Activated naive CD8-positive, alpha-beta T cell treated with anti-CD3 and anti-CD28 coated beads, Interleukin-2, amount 50 U/mL, for 24 hours (primary cell): Measurements from ENCODE around the gene RAP1GAP2.
"Not testable (repeated sequence)": the region's sequence is repeated elsewhere in the genome, so short reads cannot be mapped to it uniquely, and the experiment has no call there.

Experiments used
- ATAC-seq: fragments of 150-1000 bp; cut with Tn5 transposase; one replicate; pipeline ENCODE4 v1.10.0; 2021
- DNase-seq: peaks from one replicate; pipeline ENCODE4 v3.0.0; 2021
- H3K27ac Mint-ChIP-seq: one replicate; pipeline ENCODE4 v1.8.0; 2021; ENCODE audit warnings: mild to moderate bottlenecking, mixed read lengths
- H3K27me3 Mint-ChIP-seq: one replicate; pipeline ENCODE4 v1.8.0; 2021; ENCODE audit warnings: mixed read lengths
- H3K36me3 Mint-ChIP-seq: one replicate; pipeline ENCODE4 v1.8.0; 2021; ENCODE audit warnings: low read depth, mixed read lengths
- H3K4me1 Mint-ChIP-seq: one replicate; pipeline ENCODE4 v1.8.0; 2021; ENCODE audit warnings: mixed read lengths
- H3K4me3 Mint-ChIP-seq: one replicate; pipeline ENCODE4 v1.8.0; 2021; ENCODE audit warnings: mild to moderate bottlenecking, moderate library complexity, mixed read lengths
- H3K9me3 Mint-ChIP-seq: one replicate; pipeline ENCODE4 v1.8.0; 2021; ENCODE audit warnings: mixed read lengths

The RAP1GAP2 gene

DNA sequence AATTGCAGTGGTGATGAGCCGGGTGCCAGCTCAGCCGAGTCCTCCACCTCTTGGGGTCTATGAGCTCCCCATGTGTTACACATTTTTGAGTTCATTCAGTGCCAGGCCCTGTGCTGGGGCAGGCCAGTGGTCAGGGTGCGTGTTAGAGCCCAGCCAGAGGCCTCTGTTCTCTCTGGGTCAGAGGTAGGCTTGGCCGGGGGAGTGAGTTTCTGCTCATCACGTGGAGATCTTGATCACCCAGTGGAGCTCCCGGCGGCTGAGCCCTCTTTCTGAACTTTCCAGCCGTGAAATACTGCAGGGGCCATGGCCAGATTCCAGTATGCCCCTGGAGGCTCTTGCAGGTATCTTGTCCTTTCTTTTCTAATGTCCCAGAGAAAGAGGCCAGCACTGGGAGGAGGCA is 93.0 kb downstream of the RAP1GAP2 start:
- DNase-seq (no peak), ATAC-seq (no peak)
- Mint-ChIP-seq H3K4me3 (no peak overlapping the region), H3K36me3 (no peaks in the 10 kb centered on the region), H3K27ac (no peak overlapping the region), H3K9me3 (no peaks in the 10 kb centered on the region), H3K4me1 (peaks cover 8% of the 10 kb centered on the region), H3K27me3 (no peaks in the 10 kb centered on the region)

DNA sequence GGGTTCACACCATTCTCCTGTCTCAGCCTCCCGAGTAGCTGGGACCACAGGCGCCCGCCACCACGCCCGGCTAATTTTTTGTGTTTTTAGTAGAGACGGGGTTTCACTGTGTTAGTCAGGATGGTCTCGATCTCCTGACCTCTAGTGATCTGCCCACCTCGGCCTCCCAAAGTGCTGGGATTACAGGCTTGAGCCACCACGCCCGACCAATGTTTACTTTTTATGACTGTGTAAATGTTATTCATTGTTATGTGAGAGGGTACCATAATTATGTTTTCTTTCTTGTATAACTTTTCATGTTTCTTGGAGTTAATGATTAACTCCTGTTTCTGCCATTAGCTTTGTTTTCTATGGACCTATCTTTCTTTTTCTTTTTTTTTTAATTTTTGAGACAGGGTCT is 94.5 kb downstream of the RAP1GAP2 start:
- H3K36me3 Mint-ChIP-seq, H3K4me1 Mint-ChIP-seq, DNase-seq, H3K4me3 Mint-ChIP-seq, ATAC-seq, H3K27ac Mint-ChIP-seq, H3K27me3 Mint-ChIP-seq, H3K9me3 Mint-ChIP-seq: not testable (repeated sequence)

GRCh38 chr17:2892305-2892971 is 96.2 kb downstream of the RAP1GAP2 start:
- Mint-ChIP-seq H3K27me3 (no peaks in the 10 kb centered on the region), H3K36me3 (no peaks in the 10 kb centered on the region), H3K4me3 (no peak overlapping the region), H3K27ac (no peak overlapping the region), H3K9me3 (no peaks in the 10 kb centered on the region), H3K4me1 (peaks cover 8% of the 10 kb centered on the region)
- DNase-seq (no peak), ATAC-seq (peak; percentile 83)

- no peak for DNase-seq
- peaks cover 8% of the 10 kb centered on the region for H3K4me1 Mint-ChIP-seq
- H3K27ac Mint-ChIP-seq = no peak overlapping the region
- H3K4me3 Mint-ChIP-seq = no peak overlapping the region
- no peaks in the 10 kb centered on the region for H3K36me3 Mint-ChIP-seq
- ATAC-seq = no peak
- no peaks in the 10 kb centered on the region for H3K9me3 Mint-ChIP-seq
- no peaks in the 10 kb centered on the region for H3K27me3 Mint-ChIP-seq
Observed at GRCh38 chr17:2893422-2893914, 97.2 kb downstream of the RAP1GAP2 start.

GRCh38 chr17:2894782-2895181 is 98.5 kb downstream of the RAP1GAP2 start:
- Mint-ChIP-seq H3K9me3 (no peaks in the 10 kb centered on the region), H3K27ac (no peak overlapping the region), H3K4me3 (no peak overlapping the region), H3K36me3 (no peaks in the 10 kb centered on the region), H3K27me3 (no peaks in the 10 kb centered on the region), H3K4me1 (peaks cover 8% of the 10 kb centered on the region)
- DNase-seq (no peak), ATAC-seq (no peak)

- no peaks in the 10 kb centered on the region for H3K27me3 Mint-ChIP-seq
- H3K9me3 Mint-ChIP-seq = no peaks in the 10 kb centered on the region
- DNase-seq (no peak), ATAC-seq (no peak)
- no peaks in the 10 kb centered on the region for H3K36me3 Mint-ChIP-seq
- H3K4me3 Mint-ChIP-seq = no peak overlapping the region
- no peak overlapping the region for H3K27ac Mint-ChIP-seq
- H3K4me1 Mint-ChIP-seq = peaks cover 3% of the 10 kb centered on the region
Observed at GRCh38 chr17:2897605-2898004, 101.4 kb downstream of the RAP1GAP2 start.

GRCh38 chr17:2898255-2898926 is 102.2 kb downstream of the RAP1GAP2 start:
- Mint-ChIP-seq H3K9me3 (no peaks in the 10 kb centered on the region), H3K4me1 (no peaks in the 10 kb centered on the region), H3K36me3 (no peaks in the 10 kb centered on the region), H3K4me3 (no peak overlapping the region), H3K27me3 (no peaks in the 10 kb centered on the region), H3K27ac (no peak overlapping the region)
- ATAC-seq (no peak), DNase-seq (no peak)

GRCh38 chr17:2899906-2900305 is 103.7 kb downstream of the RAP1GAP2 start:
- no peak overlapping the region for H3K27ac Mint-ChIP-seq

GRCh38 chr17:2900842-2901241 is 104.6 kb downstream of the RAP1GAP2 start:
- ATAC-seq (no peak), DNase-seq (no peak)
- Mint-ChIP-seq H3K9me3 (no peaks in the 10 kb centered on the region), H3K27ac (no peak overlapping the region), H3K4me1 (peaks cover 3% of the 10 kb centered on the region), H3K36me3 (peaks cover 2% of the 10 kb centered on the region), H3K27me3 (no peaks in the 10 kb centered on the region), H3K4me3 (no peak overlapping the region)

More at GRCh38 chr17:2899906-2900305, 103.7 kb downstream of the RAP1GAP2 start:
- no peak for ATAC-seq
- Mint-ChIP-seq H3K9me3 (no peaks in the 10 kb centered on the region), H3K4me1 (no peaks in the 10 kb centered on the region), H3K36me3 (no peaks in the 10 kb centered on the region), H3K27me3 (no peaks in the 10 kb centered on the region), H3K4me3 (no peak overlapping the region)
- no peak for DNase-seq

DNA sequence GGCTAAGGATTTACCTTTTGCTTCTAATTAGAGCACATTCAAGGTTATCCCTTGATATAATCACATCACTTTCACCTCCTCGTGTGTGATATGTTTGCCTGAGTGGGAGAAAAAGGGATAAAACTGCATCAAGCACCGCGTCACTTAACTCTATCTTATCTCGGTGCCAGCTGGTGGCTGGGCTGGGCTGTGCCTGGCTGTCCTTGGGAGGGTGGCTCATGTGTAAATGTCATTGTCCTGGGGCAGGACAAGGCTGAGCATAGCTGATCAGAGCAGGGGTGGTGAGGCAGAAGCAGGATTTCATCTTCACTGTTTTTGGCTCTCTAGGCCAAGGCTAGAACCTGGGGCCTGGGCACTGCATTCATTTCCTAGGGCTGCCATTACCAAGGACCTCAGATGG is 105.3 kb downstream of the RAP1GAP2 start:
- H3K27me3 Mint-ChIP-seq = no peaks in the 10 kb centered on the region
- DNase-seq = no peak
- no peaks in the 10 kb centered on the region for H3K9me3 Mint-ChIP-seq
- H3K4me1 Mint-ChIP-seq = peaks cover 4% of the 10 kb centered on the region
- no peak overlapping the region for H3K27ac Mint-ChIP-seq
- no peak for ATAC-seq
- no peak overlapping the region for H3K4me3 Mint-ChIP-seq
- peaks cover 3% of the 10 kb centered on the region for H3K36me3 Mint-ChIP-seq

GRCh38 chr17:2902546-2902945 is 106.3 kb downstream of the RAP1GAP2 start:
- ATAC-seq = no peak
- Mint-ChIP-seq H3K9me3 (peaks cover 8% of the 10 kb centered on the region), H3K27me3 (no peaks in the 10 kb centered on the region), H3K4me1 (peaks cover 11% of the 10 kb centered on the region), H3K36me3 (peaks cover 12% of the 10 kb centered on the region), H3K4me3 (no peak overlapping the region), H3K27ac (no peak overlapping the region)
- DNase-seq = no peak

DNA sequence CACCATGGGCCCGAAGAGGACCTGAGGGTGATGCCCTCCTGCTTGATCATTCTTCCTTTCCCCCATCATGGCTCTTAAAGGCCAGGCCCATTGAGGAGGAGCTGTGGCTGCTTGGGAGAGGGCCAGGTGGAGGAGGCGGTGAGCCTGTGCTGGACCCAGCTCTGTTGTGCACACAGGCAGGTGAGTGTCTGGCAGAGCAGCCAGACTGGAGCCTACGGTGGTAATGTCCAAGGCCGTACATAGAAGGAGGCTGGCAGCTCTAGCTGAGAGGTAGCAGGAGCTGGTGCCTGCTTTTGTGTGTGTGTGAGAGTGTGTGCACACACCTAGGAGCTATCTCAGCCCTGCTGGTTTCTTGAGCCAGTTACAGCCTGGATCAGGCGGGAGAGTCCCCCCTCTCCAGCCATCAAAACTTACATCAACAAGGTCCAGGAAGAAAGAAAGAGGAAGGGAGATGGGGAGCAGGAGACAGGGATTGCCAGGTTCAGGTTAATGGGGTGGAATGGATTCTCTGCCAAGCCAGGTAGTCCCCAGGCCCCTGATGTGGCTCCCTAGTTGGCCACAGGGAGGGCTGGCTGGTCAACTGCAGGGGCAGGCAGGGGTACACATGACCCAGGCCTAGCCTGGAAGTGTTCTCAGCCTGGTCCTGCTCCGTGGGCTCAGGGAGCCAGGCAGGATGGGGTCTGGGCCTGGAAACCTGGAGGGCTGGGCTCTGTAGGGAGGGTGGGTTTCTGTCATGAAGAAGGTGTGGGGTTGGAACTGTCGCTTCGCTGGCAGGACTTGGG is 107.1 kb downstream of the RAP1GAP2 start:
- Mint-ChIP-seq H3K27ac (no peak overlapping the region), H3K9me3 (peaks cover 8% of the 10 kb centered on the region)
- ATAC-seq = no peak

DNA sequence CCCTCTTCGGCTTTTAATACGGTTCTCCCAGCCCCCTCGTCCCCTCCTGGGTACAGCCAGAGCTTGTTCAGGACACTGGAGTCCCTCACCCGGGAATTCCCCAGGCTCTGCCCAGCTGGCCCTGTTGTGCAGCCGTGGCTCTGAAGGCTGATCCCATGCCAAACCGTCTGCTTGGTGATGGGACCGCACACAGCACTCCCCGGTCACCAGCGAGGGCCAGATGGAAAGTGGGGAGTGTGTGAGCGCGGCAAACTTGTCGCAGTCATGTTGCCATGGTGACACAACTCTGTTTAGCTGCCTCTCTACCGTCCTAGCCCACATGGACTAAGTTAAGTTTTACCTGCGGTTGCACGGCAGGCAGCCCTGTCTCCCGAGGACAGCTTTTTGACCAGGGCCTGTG is 107.9 kb downstream of the RAP1GAP2 start:
- no peak overlapping the region for H3K4me3 Mint-ChIP-seq
- DNase-seq = no peak
- H3K4me1 Mint-ChIP-seq = peaks cover 14% of the 10 kb centered on the region
- no peak for ATAC-seq
- H3K27ac Mint-ChIP-seq = no peak overlapping the region
- H3K36me3 Mint-ChIP-seq = peaks cover 17% of the 10 kb centered on the region
- no peaks in the 10 kb centered on the region for H3K27me3 Mint-ChIP-seq
- H3K9me3 Mint-ChIP-seq = peaks cover 8% of the 10 kb centered on the region

More for the DNA sequence above, 107.1 kb downstream of the RAP1GAP2 start:
- Mint-ChIP-seq H3K36me3 (peaks cover 14% of the 10 kb centered on the region), H3K4me1 (peaks cover 11% of the 10 kb centered on the region), H3K27me3 (no peaks in the 10 kb centered on the region), H3K4me3 (no peak overlapping the region)
- no peak for DNase-seq

DNA sequence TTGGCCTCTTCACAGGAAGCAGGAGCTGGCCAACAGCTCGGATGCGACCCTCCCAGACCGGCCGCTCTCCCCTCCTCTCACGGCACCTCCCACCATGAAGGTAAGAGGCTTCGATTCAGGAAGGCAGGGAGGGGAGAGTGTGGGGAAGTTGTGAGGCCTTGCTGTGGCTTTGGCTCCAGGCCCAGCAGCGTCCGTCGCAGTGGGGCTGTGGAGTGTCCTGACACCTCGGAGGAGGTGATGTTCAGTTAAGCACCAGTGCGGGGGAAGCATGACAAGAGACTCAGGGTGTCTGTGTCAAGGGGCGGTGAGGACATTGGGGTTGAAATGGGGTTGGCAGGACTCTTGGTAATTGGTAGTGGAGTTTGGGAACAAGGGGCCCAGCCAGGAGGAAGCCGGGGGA is 109.0 kb downstream of the RAP1GAP2 start:
- Mint-ChIP-seq H3K4me1 (peaks cover 23% of the 10 kb centered on the region), H3K27me3 (no peaks in the 10 kb centered on the region), H3K27ac (no peak overlapping the region), H3K4me3 (no peak overlapping the region), H3K9me3 (peaks cover 8% of the 10 kb centered on the region), H3K36me3 (peaks cover 19% of the 10 kb centered on the region)
- no peak for ATAC-seq
- DNase-seq = no peak
